ENCODE measurements around the gene ASAP2. TPM values are rescaled to one million over a fixed set of nuclear protein-coding genes. Genes with fewer than 3 reads are reported as not detected.

The ASAP2 gene
- total RNA-seq, 4 donors from 2014 or later: 22.0 to 54.6 (median 30.0) TPM

DNA sequence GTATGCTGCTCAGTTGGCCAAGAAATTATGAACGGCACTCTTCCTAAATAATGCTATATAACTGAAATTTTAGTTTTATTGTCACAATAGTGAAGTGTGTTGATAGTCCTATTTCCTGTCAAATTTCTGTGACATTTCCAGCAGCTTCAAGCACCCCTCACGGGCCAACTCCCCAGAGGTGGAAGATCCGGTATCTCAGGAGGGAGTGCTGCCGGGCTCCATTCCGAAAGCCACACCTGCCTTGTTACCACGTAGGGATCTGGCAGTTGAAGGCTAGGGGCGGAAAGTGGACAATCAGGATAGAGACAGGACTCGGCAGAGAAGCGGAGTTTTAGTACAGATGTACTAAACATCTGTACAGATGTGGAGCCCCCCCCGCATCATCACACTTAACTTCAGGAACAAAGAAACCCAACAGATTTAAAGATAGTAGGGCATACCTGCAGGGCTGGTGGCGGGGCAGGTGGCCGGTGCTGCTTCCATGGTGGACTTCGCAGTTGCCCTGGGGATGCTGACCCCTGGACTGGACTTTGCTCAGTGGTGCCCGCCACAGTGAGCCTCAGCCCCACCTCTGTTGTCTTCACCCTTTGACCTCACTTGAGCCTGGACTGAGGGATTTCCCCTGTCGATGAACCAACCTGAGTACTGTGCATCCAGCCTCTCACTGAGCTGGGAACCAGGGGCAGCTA lies 22.3 kb downstream of the ASAP2 start:
- Histone ChIP-seq H3K27ac (no peak overlapping the region), H3K9me3 (no peaks in the 10 kb centered on the region), H3K27me3 (no peaks in the 10 kb centered on the region), H3K4me3 (no peak overlapping the region), H3K36me3 (no peaks in the 10 kb centered on the region), H3K4me1 (peaks cover 56% of the 10 kb centered on the region)
- no peak for DNase-seq (ENCODE audit: low spot score in 2 of 2)
- TF ChIP-seq CTCF (IDR thresholded peaks at IDR 0.05): no peak
- TF ChIP-seq EP300 (IDR thresholded peaks at IDR 0.05): no peak
- TF ChIP-seq POLR2A (IDR thresholded peaks at IDR 0.05): no peak
- no peak for TF ChIP-seq POLR2AphosphoS5 (IDR thresholded peaks at IDR 0.05)
- 68% methylated on average over 14 of the region's 15 CpGs for WGBS

DNA sequence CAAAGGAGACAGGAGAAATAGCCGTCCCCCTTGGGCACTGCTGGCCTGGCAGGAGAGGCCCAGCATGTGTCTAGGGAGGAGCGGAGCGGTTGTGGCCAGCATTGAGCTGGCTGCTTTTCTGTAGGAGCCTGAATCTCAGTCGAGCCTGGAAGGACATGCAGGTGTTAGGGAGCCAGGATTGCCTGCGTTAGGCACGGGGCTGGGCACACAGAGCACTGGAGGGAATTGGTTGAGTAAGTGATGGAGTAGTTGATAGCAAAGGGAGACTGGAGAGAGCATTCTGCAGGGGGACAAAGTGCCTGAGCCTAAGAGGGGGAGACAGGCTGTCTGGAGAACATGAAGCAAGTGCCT lies 22.8 kb downstream of the ASAP2 start:
- H3K36me3 ChIP-seq: no peaks in the 10 kb centered on the region
- DNase-seq (ENCODE audit: low spot score in 2 of 2): no peak
- WGBS: 64% methylated on average over 6 of the region's 6 CpGs

DNA sequence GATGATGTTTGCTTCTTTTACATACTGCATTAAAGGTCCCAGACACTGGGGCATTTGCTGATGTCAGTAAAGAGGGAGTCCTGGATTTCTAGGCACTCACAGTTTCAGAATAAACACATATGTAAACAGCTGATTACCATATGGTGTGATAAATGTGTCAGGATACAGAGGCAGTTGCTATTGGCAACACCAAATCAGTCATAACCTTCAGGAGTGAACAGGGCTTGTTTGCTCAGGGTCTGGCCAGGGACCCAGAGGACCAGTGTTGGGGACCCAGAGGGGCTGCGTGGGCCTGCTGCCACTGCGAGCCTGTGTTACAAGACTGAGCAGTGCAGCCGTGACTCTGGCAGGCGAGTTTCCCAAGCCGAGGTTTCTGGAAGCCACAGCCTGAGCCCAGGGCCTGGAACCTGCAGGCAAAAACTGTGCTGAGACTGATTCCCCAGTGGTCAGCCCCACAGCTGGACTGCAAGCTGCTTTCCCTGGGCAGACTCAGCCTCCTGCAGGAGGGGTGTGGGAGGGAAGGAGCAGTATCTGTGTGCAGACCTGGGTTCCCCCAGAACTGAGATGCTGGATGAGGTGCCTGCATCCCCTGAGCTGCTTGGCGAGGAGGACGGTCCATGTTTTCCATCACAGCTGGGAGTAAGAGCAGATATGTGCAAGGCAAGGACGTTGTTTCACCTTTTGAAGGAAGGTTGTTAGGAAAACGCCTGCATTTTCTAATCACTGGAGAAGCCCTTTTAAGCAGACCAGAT lies 23.6 kb downstream of the ASAP2 start:
- H3K4me3 ChIP-seq: no peak overlapping the region
- TF ChIP-seq CTCF (IDR thresholded peaks at IDR 0.05) (no peak), POLR2A (IDR thresholded peaks at IDR 0.05) (no peak), EP300 (IDR thresholded peaks at IDR 0.05) (no peak), POLR2AphosphoS5 (IDR thresholded peaks at IDR 0.05) (no peak)
- DNase-seq (ENCODE audit: low spot score in 2 of 2): peak in 1 of 2 donors; percentile 60
- H3K27me3 ChIP-seq: no peaks in the 10 kb centered on the region
- peaks cover 67% of the 10 kb centered on the region for H3K4me1 ChIP-seq
- H3K27ac ChIP-seq: no peak overlapping the region
- whole genome bisulfite sequencing: 69% methylated on average over 4 of the region's 9 CpGs
- no peaks in the 10 kb centered on the region for H3K36me3 ChIP-seq
- no peaks in the 10 kb centered on the region for H3K9me3 ChIP-seq

More for the DNA sequence above, 22.8 kb downstream of the ASAP2 start:
- Histone ChIP-seq H3K9me3 (no peaks in the 10 kb centered on the region), H3K27ac (no peak overlapping the region), H3K4me3 (no peak overlapping the region), H3K27me3 (no peaks in the 10 kb centered on the region), H3K4me1 (peaks cover 59% of the 10 kb centered on the region)
- TF ChIP-seq POLR2AphosphoS5 (IDR thresholded peaks at IDR 0.05) (no peak), EP300 (IDR thresholded peaks at IDR 0.05) (no peak), POLR2A (IDR thresholded peaks at IDR 0.05) (no peak), CTCF (IDR thresholded peaks at IDR 0.05) (no peak)

DNA sequence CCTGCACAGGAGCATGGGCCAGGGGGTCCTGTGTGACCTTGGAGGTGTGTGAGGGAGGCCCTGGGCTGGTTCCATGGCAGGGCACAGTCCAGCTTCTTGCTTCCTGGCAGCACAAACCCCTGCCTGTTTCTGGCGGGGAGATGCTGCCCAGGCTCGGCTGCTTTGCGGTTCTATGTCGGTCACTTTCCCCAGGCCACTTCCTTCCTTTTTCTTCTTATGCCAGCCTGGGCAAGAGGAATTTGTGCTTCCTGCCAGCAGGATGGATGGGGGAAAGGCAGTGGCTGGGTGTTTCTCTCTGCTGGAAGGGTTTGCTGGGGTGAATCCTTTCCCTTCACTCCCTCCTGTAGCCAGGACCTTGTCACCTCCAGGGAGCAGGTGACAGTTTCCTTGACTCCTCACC lies 24.3 kb downstream of the ASAP2 start:
- no peak overlapping the region for H3K27ac ChIP-seq
- no peak overlapping the region for H3K4me3 ChIP-seq
- no peaks in the 10 kb centered on the region for H3K36me3 ChIP-seq
- no peaks in the 10 kb centered on the region for H3K9me3 ChIP-seq
- H3K4me1 ChIP-seq: peaks cover 73% of the 10 kb centered on the region
- WGBS: 31% methylated on average over 4 of the region's 4 CpGs
- DNase-seq (ENCODE audit: low spot score in 2 of 2): no peak
- no peaks in the 10 kb centered on the region for H3K27me3 ChIP-seq
- TF ChIP-seq CTCF (IDR thresholded peaks at IDR 0.05): no peak
- no peak for TF ChIP-seq POLR2AphosphoS5 (IDR thresholded peaks at IDR 0.05)
- no peak for TF ChIP-seq EP300 (IDR thresholded peaks at IDR 0.05)
- no peak for TF ChIP-seq POLR2A (IDR thresholded peaks at IDR 0.05)

All from suprapubic skin (tissue), 4 donors.